HL-60 (cell line): ENCODE measurements around the gene EPS15.

Source experiments
- DNase-seq, 2 experiments: peaks; one replicate each; pipeline ENCODE4 v3.0.0-alpha.2; 2010 to 2020; ENCODE audit warnings: low read depth in 1 of 2, low spot score in 1 of 2
- H3K27ac ChIP-seq: fragments of 250-450 bp; sonication (Bioruptor Pico); replicated peaks from 2 replicates; pipeline ENCODE4 v1.5.1; 2020; ENCODE audit warnings: mild to moderate bottlenecking, moderate library complexity
- H3K27me3 ChIP-seq: fragments of 250-450 bp; sonication (Bioruptor Pico); 2 replicates; pipeline ENCODE4 v1.5.1; 2021; ENCODE audit warnings: mild to moderate bottlenecking, moderate library complexity; ENCODE audit not compliant: insufficient read depth, poor library complexity, severe bottlenecking
- H3K4me3 ChIP-seq: replicated peaks from 2 replicates; pipeline ENCODE4 v1.5.1; 2011; ENCODE audit warnings: mild to moderate bottlenecking, control low read depth, low read length; ENCODE audit not compliant: insufficient read depth
- CTCF ChIP-seq: IDR thresholded peaks from one replicate; pipeline ENCODE4 v1.5.1; 2011; ENCODE audit warnings: low read length, control low read depth, inconsistent platforms; ENCODE audit not compliant: insufficient read depth
- GABPA ChIP-seq: IDR thresholded peaks from 2 replicates; pipeline ENCODE4 v1.6.1; 2012; ENCODE audit warnings: low read depth
- POLR2AphosphoS5 ChIP-seq: IDR thresholded peaks from 2 replicates; pipeline ENCODE4 v1.6.1; 2012; ENCODE audit warnings: low read depth
- REST ChIP-seq: IDR thresholded peaks from 2 replicates; pipeline ENCODE4 v1.6.1; 2012; ENCODE audit warnings: low read depth; ENCODE audit not compliant: insufficient replicate concordance
- SPI1 ChIP-seq: IDR thresholded peaks from 2 replicates; pipeline ENCODE4 v1.6.1; 2012; ENCODE audit warnings: low read depth, mild to moderate bottlenecking, borderline replicate concordance

The EPS15 gene

GRCh38 chr1:51330331-51331201 lies 188.5 kb downstream of the EPS15 start, which contains the start of gene TTC39A:
TTC39A (minus strand) TSS chr1:51330562; CDS start chr1:51330477, 85 bp downstream.
- TF ChIP-seq CTCF: no peak
- TF ChIP-seq SPI1: no peak
- TF ChIP-seq REST: no peak
- no peak within 1 kb of the TSS for H3K27ac ChIP-seq
- no peaks in the 10 kb centered on the region for H3K27me3 ChIP-seq
- H3K4me3 ChIP-seq: peak within 1 kb of the TSS; percentile 36
- no peak for DNase-seq

- TF ChIP-seq REST (no peak), POLR2AphosphoS5 (no peak), SPI1 (no peak), CTCF (no peak), GABPA (no peak)
- no peak overlapping the region for H3K27ac ChIP-seq
- H3K4me3 ChIP-seq: no peak overlapping the region
- H3K27me3 ChIP-seq: no peaks in the 10 kb centered on the region
- no peak for DNase-seq
Observed at GRCh38 chr1:51329443-51330325, 189.4 kb downstream of the EPS15 start.

GRCh38 chr1:51328926-51329325 lies 190.1 kb downstream of the EPS15 start:
- TF ChIP-seq SPI1: peak; percentile 33
- TF ChIP-seq GABPA: no peak
- no peak for TF ChIP-seq CTCF
- no peak for TF ChIP-seq POLR2AphosphoS5
- H3K27me3 ChIP-seq: no peaks in the 10 kb centered on the region
- no peak overlapping the region for H3K27ac ChIP-seq
- H3K4me3 ChIP-seq: no peak overlapping the region
- no peak for DNase-seq
